Mesendoderm (in vitro differentiated cells): ENCODE measurements around the gene ITPR2.

Source experiments
- DNase-seq: peaks from one replicate; pipeline ENCODE4 v3.0.0; 2013
- H2AK5ac ChIP-seq: 2 replicates; pipeline ENCODE4 v1.6.1; 2013; ENCODE audit warnings: low read length, inconsistent platforms
- H2BK120ac ChIP-seq: 2 replicates; pipeline ENCODE4 v1.6.1; 2013; ENCODE audit warnings: low read depth, mild to moderate bottlenecking, low read length, moderate library complexity, mixed read lengths
- H2BK15ac ChIP-seq: replicated peaks from 2 replicates; pipeline ENCODE4 v1.6.1; 2013; ENCODE audit warnings: low read depth, mild to moderate bottlenecking, moderate library complexity
- H2BK5ac ChIP-seq: 2 replicates; pipeline ENCODE4 v1.6.1; 2013; ENCODE audit warnings: low read length, inconsistent platforms
- H3K18ac ChIP-seq: 2 replicates; pipeline ENCODE4 v1.6.1; 2013; ENCODE audit warnings: mild to moderate bottlenecking, low read length, mixed read lengths
- H3K23ac ChIP-seq: one replicate; pipeline ENCODE4 v1.6.1; 2013; ENCODE audit warnings: low read length
- H3K27ac ChIP-seq: 2 replicates; pipeline ENCODE4 v1.5.1; 2013; ENCODE audit warnings: low read depth, mild to moderate bottlenecking, inconsistent platforms, low read length, moderate library complexity
- H3K27me3 ChIP-seq: 2 replicates; pipeline ENCODE4 v1.6.1; 2013; ENCODE audit warnings: low read length, control low read depth, mild to moderate bottlenecking, inconsistent platforms; ENCODE audit not compliant: insufficient read depth, poor library complexity
- H3K36me3 ChIP-seq: 2 replicates; pipeline ENCODE4 v1.6.1; 2013; ENCODE audit warnings: low read length, inconsistent platforms; ENCODE audit not compliant: control insufficient read depth, insufficient read depth
- H3K4ac ChIP-seq: one replicate; pipeline ENCODE4 v1.6.1; 2013; ENCODE audit warnings: low read depth, mild to moderate bottlenecking, low read length, moderate library complexity
- H3K4me1 ChIP-seq: 2 replicates; pipeline ENCODE4 v1.6.1; 2013; ENCODE audit warnings: low read depth, low read length, inconsistent platforms; ENCODE audit not compliant: control insufficient read depth
- H3K4me2 ChIP-seq: 2 replicates; pipeline ENCODE4 v1.6.1; 2013; ENCODE audit warnings: low read length
- H3K4me3 ChIP-seq: 2 replicates; pipeline ENCODE4 v1.5.1; 2013; ENCODE audit warnings: mild to moderate bottlenecking, low read length
- H3K56ac ChIP-seq: one replicate; pipeline ENCODE4 v1.6.1; 2013; ENCODE audit warnings: low read length
- H3K79me1 ChIP-seq: 2 replicates; pipeline ENCODE4 v1.6.1; 2013; ENCODE audit warnings: low read length, inconsistent platforms
- H3K79me2 ChIP-seq: 2 replicates; pipeline ENCODE4 v1.6.1; 2013; ENCODE audit warnings: mild to moderate bottlenecking, low read length; ENCODE audit not compliant: control insufficient read depth, insufficient read depth
- H3K9ac ChIP-seq: 2 replicates; pipeline ENCODE4 v1.6.1; 2013; ENCODE audit warnings: low read length, inconsistent platforms
- H4K5ac ChIP-seq: one replicate; pipeline ENCODE4 v1.6.1; 2013; ENCODE audit warnings: low read length
- H4K8ac ChIP-seq: one replicate; pipeline ENCODE4 v1.6.1; 2013; ENCODE audit warnings: low read depth, mild to moderate bottlenecking, control low read depth, low read length, moderate library complexity
- WGBS: extraction: QIAGEN DNeasy Blood & Tissue Kit; methylation state at CpG from one replicate; pipeline ENCODE4 v1.1.7; 2013; ENCODE audit warnings: low lambda C conversion rate, missing lambda C conversion rate; ENCODE audit not compliant: insufficient coverage; ENCODE audit errors: extremely low coverage; 5-methylcytosine and 5-hydroxymethylcytosine counted together

Gene ITPR2

DNA sequence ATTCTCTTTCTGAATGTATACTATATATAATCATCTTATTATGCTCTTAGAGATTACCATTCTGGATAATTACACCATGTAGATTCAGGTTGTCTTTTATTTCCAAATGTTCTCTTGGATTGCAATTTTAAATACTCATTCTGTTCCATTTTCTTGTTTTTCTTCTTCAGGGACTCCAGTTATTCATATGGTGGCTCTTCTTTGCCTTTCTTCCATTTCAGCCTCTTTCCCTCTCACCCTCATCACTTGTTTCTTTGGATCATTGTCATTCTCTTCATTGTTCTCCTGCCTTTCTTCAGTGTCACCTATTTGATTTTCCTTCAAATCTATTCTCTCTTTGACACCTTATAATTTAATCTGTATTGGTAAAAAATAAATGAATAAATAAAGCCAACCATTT is 182.0 kb downstream of the ITPR2 start:
- Histone ChIP-seq H2BK15ac (no peak overlapping the region), H3K4me1 (no peaks in the 10 kb centered on the region), H3K36me3 (no peaks in the 10 kb centered on the region), H3K23ac (no peak overlapping the region), H4K5ac (no peak overlapping the region), H2BK120ac (no peak overlapping the region), H3K9ac (no peak overlapping the region), H3K4me2 (no peak overlapping the region), H3K56ac (no peak overlapping the region), H3K18ac (no peak overlapping the region), H3K27me3 (no peaks in the 10 kb centered on the region), H3K79me1 (no peaks in the 10 kb centered on the region), H2BK5ac (no peak overlapping the region), H2AK5ac (no peak overlapping the region), H4K8ac (no peak overlapping the region), H3K4ac (no peak overlapping the region), H3K79me2 (no peaks in the 10 kb centered on the region), H3K27ac (no peak overlapping the region), H3K4me3 (no peak overlapping the region)
- DNase-seq, result no peak

DNA sequence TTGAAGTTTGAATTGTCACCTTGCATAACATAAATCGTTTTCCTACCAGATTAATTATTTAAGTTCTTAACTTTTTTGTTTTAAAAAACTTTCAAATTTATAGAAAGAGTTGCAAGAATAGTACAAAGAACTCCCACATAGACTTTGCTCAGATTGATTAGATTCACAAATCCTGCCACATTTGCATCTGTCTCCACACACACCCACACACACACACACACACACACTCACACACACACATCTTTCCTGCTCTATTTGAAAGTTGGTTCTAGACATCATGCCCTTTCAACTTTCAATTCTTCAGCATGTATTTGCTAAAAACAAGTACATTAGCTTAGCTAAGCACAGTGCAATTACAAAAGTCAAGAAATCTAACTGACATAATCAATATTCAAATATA is 184.0 kb downstream of the ITPR2 start:
- H2BK120ac ChIP-seq, result no peak overlapping the region
- no peak overlapping the region for H3K4me2 ChIP-seq
- no peak overlapping the region for H4K8ac ChIP-seq
- H3K56ac ChIP-seq, result no peak overlapping the region
- H3K18ac ChIP-seq, result no peak overlapping the region
- no peak for DNase-seq
- H3K79me1 ChIP-seq, result no peaks in the 10 kb centered on the region
- no peak overlapping the region for H3K4me3 ChIP-seq
- H3K27ac ChIP-seq, result no peak overlapping the region
- no peak overlapping the region for H2BK5ac ChIP-seq
- no CpG with 5 or more reads among the region's 1 CpG for WGBS
- H3K23ac ChIP-seq, result no peak overlapping the region
- no peaks in the 10 kb centered on the region for H3K27me3 ChIP-seq
- no peak overlapping the region for H2AK5ac ChIP-seq
- no peak overlapping the region for H3K4ac ChIP-seq
- no peak overlapping the region for H3K9ac ChIP-seq
- no peaks in the 10 kb centered on the region for H3K79me2 ChIP-seq
- no peaks in the 10 kb centered on the region for H3K4me1 ChIP-seq
- no peak overlapping the region for H4K5ac ChIP-seq
- H3K36me3 ChIP-seq, result no peaks in the 10 kb centered on the region
- no peak overlapping the region for H2BK15ac ChIP-seq

DNA sequence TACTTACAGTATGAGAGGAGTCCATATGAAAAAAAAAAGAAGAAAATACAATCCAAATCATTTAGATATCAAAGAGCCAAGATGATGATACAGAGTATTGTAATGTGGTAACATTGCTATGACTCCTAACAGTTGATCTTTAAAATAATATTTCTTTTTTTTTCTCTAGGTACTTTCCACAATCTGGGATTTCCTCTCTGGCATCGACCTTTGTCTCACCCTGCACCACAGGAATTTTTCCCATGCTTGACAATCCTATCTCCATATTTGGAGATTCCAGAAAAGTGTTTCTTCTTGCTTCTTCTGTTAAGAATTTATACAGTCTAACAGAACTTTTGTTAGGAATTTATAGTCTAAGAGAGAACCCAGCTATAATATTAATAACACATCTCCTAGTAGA is 184.4 kb downstream of the ITPR2 start:
- H3K79me2 ChIP-seq, result no peaks in the 10 kb centered on the region
- H2BK120ac ChIP-seq, result no peak overlapping the region
- no peak overlapping the region for H2AK5ac ChIP-seq
- no peaks in the 10 kb centered on the region for H3K4me1 ChIP-seq
- H3K27ac ChIP-seq, result no peak overlapping the region
- no peak overlapping the region for H4K5ac ChIP-seq
- DNase-seq, result no peak
- H3K56ac ChIP-seq, result no peak overlapping the region
- no peak overlapping the region for H2BK5ac ChIP-seq
- no CpG with 5 or more reads among the region's 1 CpG for WGBS
- no peak overlapping the region for H3K23ac ChIP-seq
- no peak overlapping the region for H3K9ac ChIP-seq
- no peak overlapping the region for H3K4me3 ChIP-seq
- no peaks in the 10 kb centered on the region for H3K36me3 ChIP-seq
- H3K4me2 ChIP-seq, result no peak overlapping the region
- no peak overlapping the region for H3K4ac ChIP-seq
- no peak overlapping the region for H4K8ac ChIP-seq
- no peak overlapping the region for H2BK15ac ChIP-seq
- no peaks in the 10 kb centered on the region for H3K27me3 ChIP-seq
- H3K79me1 ChIP-seq, result no peaks in the 10 kb centered on the region
- no peak overlapping the region for H3K18ac ChIP-seq

DNA sequence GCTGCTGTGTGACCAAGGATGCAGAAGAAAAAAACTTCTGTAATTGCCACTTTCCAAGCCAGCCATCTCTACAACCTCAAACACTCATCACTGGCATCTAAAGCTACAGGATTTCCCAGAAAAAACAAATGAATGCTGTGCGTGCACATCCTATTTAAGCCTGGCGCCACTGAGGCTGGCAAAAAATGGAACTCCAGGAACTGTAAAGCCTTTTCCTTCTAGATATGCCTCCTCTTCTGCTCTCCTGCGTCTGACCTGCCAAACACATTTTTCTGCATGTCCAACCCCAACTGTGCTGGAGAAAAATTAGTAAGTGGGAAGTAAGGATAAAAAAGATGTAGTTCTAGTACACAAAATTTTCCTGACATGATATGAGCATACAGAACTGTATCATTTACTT is 184.9 kb downstream of the ITPR2 start:
- Histone ChIP-seq H2BK120ac (no peak overlapping the region), H2BK5ac (no peak overlapping the region), H3K18ac (no peak overlapping the region), H3K79me1 (no peaks in the 10 kb centered on the region), H3K4ac (no peak overlapping the region), H2AK5ac (no peak overlapping the region), H3K27ac (no peak overlapping the region), H3K4me3 (no peak overlapping the region), H2BK15ac (no peak overlapping the region), H3K79me2 (no peaks in the 10 kb centered on the region), H3K56ac (no peak overlapping the region), H3K23ac (no peak overlapping the region), H3K4me1 (no peaks in the 10 kb centered on the region), H3K36me3 (no peaks in the 10 kb centered on the region), H4K5ac (no peak overlapping the region), H3K27me3 (no peaks in the 10 kb centered on the region), H3K4me2 (no peak overlapping the region), H3K9ac (no peak overlapping the region), H4K8ac (no peak overlapping the region)
- DNase-seq, result no peak
- WGBS, result no CpG with 5 or more reads among the region's 3 CpGs

GRCh38 chr12:26647088-26647487 is 185.9 kb downstream of the ITPR2 start:
- no peak overlapping the region for H4K8ac ChIP-seq
- H3K4me3 ChIP-seq, result no peak overlapping the region
- H3K27ac ChIP-seq, result no peak overlapping the region
- no peaks in the 10 kb centered on the region for H3K36me3 ChIP-seq
- H3K27me3 ChIP-seq, result no peaks in the 10 kb centered on the region
- no peak overlapping the region for H3K18ac ChIP-seq
- no peak overlapping the region for H2BK120ac ChIP-seq
- no peak overlapping the region for H3K4me2 ChIP-seq
- no peak overlapping the region for H3K4ac ChIP-seq
- H3K23ac ChIP-seq, result no peak overlapping the region
- H4K5ac ChIP-seq, result no peak overlapping the region
- no peak overlapping the region for H3K9ac ChIP-seq
- H2BK15ac ChIP-seq, result no peak overlapping the region
- no peak overlapping the region for H2AK5ac ChIP-seq
- WGBS, result no CpG with 5 or more reads among the region's 3 CpGs
- no peaks in the 10 kb centered on the region for H3K79me1 ChIP-seq
- H3K4me1 ChIP-seq, result no peaks in the 10 kb centered on the region
- no peak overlapping the region for H3K56ac ChIP-seq
- H2BK5ac ChIP-seq, result no peak overlapping the region
- no peaks in the 10 kb centered on the region for H3K79me2 ChIP-seq
- no peak for DNase-seq

DNA sequence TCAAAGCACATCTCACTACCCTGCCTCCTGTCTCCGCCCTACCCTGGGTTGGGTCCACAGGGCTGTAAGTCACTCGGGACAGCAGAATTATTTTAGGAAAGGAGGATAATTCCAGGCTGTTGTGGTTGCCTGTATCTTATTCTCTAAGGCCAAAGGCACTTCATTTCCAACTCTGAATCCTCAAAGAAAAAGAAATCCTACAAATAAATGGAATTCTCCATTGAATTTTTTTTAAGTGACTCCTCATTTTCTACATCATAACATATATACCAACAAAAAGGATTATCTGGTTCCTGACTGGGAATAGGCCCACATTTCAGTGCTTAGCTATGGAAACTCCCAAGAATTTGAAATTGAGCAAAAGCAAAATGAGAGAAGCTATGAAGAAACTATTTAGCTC is 186.4 kb downstream of the ITPR2 start:
- no peak overlapping the region for H4K8ac ChIP-seq
- no CpG with 5 or more reads among the region's 2 CpGs for WGBS
- DNase-seq, result no peak

More for the DNA sequence above, 186.4 kb downstream of the ITPR2 start:
- H2BK15ac ChIP-seq, result no peak overlapping the region
- H3K4me1 ChIP-seq, result no peaks in the 10 kb centered on the region
- H3K79me1 ChIP-seq, result no peaks in the 10 kb centered on the region
- no peaks in the 10 kb centered on the region for H3K36me3 ChIP-seq
- H4K5ac ChIP-seq, result no peak overlapping the region
- H3K23ac ChIP-seq, result no peak overlapping the region
- no peak overlapping the region for H2AK5ac ChIP-seq
- H3K56ac ChIP-seq, result no peak overlapping the region
- H2BK120ac ChIP-seq, result no peak overlapping the region
- no peaks in the 10 kb centered on the region for H3K27me3 ChIP-seq
- H3K4me3 ChIP-seq, result no peak overlapping the region
- H2BK5ac ChIP-seq, result no peak overlapping the region
- H3K4ac ChIP-seq, result no peak overlapping the region
- H3K79me2 ChIP-seq, result no peaks in the 10 kb centered on the region
- no peak overlapping the region for H3K18ac ChIP-seq
- H3K4me2 ChIP-seq, result no peak overlapping the region
- no peak overlapping the region for H3K9ac ChIP-seq
- H3K27ac ChIP-seq, result no peak overlapping the region
